GM18520 (cell line): ENCODE measurements around the gene GGA3.
A peak's percentile ranks its signal among the peaks of the same experiment; 100 is the strongest.
"Not testable (repeated sequence)": the region's sequence is repeated elsewhere in the genome, so short reads cannot be mapped to it uniquely, and the experiment has no call there.

Experiments
- ATAC-seq: cut with Tn5 transposase; IDR thresholded peaks from one replicate; pipeline ENCODE4 v1.9.1; 2021; ENCODE audit not compliant: unreplicated experiment

GGA3 gene

DNA sequence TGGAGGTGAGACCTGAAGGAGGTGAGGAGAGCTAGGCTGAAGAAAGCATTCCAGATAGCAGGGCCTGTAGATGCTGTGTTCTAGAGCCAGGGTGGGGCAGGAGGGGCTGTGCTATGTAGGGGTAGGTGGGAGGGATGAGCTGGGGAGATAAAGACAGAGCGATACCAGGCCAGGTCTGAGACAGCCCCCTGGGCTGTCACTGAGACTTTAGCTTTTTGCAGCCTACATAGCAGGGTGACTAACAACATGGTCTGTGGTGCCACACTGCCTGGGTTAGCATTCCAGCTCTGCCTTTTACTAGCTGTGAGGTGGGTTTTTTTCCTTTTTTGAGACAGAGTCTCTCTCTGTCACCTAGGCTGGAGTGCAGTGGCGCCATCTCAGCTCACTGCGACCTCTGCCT is 41.6 kb downstream of the GGA3 start:
- ATAC-seq, result no peak

DNA sequence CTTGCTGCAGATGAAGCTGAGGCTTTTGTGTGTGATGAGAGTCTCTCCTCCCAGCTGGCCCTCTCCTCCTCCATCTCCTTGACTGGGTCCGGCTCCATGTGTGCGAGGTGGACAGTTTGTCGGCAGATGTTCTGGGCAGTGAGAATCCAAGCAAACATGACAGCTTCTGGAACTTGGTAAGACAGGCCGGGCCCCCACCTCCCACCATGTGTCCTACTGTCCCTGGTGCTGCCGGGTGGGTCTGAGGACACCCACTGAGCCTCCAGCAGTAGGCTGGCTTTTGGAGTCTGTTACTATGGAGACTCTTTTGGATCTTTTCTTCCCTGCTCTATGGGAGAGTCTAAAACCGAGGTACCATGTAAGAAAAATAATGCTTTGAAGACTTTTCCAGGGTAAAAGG is 43.3 kb downstream of the GGA3 start:
- ATAC-seq, result no peak

DNA sequence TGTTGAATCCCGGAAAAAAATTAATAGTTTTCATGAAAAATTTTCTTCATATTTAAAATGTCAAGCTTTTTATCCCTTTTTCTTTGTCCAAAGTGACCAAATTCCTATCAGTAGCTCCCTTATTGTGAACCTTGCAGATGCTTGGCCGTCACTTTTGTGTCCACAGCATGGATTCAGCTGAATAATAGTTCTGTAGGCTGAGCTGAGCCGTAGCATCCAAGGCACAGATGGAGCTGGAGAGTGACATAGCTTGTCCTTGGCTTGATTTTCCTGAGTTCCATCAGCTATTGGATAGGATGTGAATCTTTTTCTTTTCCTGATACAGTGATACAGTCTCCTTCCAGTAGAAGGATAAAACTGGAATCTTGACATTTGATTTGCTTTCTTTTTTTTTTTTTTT is 52.3 kb downstream of the GGA3 start:
- ATAC-seq, result no peak

DNA sequence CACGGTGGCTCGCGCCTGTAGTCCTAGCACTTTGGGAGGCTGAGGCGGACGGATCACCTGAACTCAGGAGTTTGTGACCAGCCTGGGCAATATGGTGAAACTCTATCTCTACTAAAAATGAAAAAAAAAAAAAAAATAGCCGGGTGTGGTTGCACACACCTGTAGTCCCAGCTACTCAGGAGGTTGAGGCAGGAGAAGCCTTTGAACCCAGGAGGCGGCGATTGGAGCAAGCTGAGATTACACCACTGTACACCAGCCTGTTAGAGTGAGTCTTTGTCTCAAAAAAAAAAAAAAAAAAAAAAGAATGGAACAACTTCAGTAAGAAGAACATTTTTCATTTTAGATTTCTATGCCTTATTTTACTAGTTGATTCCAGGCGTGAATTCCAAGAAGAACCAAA is 53.2 kb downstream of the GGA3 start:
- ATAC-seq, result no peak

DNA sequence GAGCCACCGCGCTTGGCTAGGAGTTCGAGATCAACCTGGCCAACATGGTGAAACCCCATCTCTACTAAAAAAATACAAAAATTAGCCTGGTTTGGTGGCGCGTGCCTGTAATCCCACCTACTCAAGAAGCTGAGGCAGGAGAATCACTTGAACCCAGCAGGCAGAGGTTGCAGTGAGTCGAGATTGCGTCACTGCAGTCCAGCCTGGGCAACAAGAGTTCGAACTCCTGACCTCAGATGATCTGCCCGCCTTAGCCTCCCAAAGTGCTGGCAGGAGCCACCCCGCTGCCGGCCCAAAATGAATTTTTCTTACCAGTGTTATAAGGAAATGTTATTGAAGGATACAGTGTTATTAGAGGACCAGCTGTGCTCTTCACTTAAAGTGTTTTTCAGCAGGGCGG is 53.6 kb downstream of the GGA3 start:
- ATAC-seq, result no peak

DNA sequence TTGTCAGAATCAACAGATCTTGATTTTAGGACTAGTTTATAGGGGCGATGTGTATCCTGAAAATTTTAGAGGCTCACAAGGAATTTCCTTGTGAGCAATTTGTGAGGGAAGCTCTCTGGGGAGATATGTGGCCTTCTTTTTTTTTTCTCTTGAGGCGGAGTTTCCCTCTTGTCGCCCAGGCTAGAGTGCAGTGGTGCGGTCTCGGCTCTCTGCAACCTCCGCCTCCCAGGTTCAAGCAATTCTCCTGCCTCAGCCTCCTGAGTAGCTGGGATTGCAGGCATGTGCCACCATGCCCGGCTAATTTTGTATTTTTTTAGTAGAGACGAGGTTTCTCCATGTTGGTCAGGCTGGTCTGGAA is 54.4 kb downstream of the GGA3 start:
- ATAC-seq, result not testable (repeated sequence)

DNA sequence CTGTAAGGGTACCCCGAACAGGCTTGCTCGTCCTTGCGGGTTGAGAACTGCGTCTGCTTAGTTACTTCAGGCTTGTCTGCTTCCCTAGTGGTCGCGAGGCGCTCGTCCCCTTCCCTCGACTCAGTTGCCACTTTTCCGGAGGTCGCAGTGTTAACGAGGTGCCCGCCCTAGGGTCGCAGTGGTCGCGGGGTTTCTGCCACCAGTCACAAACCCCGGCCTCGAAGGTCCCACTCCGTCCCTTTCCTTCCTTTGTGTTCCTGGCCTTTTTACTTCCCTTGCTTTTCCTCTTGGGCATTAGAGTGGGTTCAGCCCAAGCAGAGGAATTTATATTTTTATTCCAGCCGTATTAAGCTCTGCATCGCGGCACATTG is 55.6 kb downstream of the GGA3 start:
- ATAC-seq, result no peak

DNA sequence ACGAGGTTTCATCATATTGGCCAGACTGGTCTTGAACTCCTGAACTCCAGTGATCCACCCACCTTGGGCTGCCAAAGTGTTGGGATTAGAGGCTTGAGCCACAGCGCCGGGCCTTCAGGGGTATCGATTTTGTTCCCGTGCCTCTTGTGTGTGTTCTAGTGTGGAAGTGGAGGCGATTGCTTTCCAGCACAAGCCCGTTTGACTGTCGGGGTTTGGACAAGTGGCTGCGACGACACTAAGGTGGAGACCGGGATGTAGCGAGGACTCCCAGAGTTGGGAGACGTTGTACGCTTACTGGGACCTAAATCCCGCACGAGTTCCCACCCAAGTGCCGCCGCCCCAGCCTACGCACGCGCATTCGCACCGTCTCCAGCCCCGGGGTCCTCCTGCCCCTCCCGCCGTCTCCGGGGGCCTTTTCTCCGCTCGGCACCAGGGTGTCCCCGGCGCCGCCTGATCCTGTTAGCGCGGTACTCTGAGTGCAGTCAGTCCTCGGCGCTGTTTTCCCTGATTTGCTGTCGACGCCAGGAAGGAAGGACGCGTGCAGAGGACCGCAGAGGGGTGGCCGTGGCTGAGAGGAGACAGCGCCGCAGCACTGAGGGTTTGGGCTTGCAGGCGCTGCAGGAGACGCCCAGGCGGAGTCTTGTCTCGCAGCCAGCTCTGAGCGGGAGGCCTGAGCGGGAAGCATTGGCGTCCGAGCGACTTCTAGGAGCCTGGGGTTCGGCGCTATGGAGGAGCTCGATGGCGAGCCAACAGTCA is 56.2 kb downstream of the GGA3 start, which contains the start of gene NUP85:
Gene NUP85 (plus strand): TSS at position 643 of the 756 bp plus-strand sequence. CDS start 83 bp downstream, at position 726.
- peak; percentile 60 for ATAC-seq

DNA sequence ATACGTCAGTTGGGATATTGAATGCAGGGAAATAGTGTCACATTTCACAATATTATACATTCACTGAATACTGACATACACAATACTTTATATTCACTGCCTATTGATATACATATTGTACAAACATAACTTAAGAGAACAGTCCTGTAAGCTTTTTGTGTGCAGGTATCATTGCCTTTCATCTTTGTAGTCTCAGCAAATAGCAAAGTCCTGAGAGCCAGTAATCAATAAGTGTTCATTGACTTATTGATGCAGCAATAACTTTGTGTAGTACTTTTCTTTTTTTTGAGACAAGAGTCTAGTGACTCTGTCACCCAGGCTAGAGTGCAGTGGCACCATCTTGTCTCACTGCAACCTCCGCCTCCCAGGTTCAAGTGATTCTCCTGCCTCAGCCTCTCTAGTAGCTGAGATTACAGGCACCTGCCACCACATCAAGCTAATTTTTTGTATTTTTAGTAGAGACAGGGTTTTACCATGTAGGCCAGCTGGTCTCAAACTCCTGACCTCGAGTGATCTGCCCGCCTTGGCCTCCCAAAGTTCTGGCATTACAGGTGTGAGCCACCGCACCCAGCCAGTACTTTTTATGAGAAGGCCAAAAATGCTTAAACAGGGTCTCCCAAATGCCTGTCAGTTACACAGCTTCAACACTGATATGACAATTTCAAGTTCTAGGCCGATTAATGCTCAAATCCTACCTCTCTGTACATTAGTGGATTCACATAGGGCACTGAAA is 61.4 kb downstream of the GGA3 start:
- ATAC-seq, result no peak

DNA sequence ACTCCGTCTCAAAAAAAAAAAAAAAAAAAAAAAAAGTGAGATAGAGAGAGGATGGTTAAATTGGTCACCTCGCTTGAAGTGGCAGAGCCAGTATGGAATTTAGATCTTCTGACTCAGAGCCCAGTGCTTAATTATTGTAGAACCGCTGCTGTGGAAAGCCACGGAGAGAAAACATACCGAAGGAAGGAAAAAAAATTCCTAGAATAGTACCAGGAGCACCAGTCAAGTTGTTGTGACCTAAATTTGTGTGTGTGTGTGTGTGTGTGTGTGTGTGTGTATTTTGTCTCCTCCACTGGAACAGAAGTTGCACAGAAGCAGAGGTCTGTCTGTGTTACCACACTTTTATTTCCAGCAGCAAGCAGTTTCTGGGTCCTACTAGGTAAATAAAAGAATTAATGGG is 66.5 kb downstream of the GGA3 start:
- no peak for ATAC-seq

DNA sequence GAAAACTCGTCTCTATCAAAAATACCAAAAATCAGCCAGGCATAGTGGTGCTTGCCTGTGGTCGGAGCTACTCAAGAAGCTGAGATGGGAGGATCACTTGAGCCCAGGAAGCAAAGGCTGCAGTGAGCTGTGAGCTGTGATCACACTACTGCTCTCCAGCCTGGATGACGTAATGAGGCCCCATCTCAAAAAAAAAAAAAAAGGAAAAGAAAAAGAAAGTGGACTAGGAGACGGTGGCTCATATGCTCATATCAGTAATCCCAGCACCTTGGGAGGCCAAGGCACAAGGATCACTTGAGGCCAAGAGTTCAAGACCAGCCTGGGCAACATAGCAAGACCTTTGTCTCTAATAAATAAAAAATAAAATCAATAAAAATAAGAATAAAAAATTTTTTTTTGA is 69.8 kb downstream of the GGA3 start:
- no peak for ATAC-seq

DNA sequence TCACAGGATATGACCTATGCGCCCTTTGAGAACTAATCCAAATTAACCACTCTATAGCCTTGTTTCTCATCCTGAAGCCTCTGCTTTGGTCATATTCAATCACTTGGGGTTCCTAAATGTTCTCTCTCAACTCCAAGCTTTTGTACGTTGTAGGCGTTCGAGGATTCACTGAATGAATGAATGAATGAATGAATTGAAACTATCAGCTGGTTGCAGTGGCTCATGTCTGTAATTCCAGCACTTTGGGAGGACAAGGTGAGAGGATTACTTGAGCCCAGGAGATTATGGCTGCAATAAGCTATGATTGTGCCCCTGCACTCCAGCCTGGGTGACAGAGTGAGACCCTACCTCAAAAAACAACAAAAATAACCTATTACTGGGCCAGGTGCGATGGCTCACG is 72.8 kb downstream of the GGA3 start:
- no peak for ATAC-seq
